ENCODE data around the gene GLE1.

Gene GLE1

DNA sequence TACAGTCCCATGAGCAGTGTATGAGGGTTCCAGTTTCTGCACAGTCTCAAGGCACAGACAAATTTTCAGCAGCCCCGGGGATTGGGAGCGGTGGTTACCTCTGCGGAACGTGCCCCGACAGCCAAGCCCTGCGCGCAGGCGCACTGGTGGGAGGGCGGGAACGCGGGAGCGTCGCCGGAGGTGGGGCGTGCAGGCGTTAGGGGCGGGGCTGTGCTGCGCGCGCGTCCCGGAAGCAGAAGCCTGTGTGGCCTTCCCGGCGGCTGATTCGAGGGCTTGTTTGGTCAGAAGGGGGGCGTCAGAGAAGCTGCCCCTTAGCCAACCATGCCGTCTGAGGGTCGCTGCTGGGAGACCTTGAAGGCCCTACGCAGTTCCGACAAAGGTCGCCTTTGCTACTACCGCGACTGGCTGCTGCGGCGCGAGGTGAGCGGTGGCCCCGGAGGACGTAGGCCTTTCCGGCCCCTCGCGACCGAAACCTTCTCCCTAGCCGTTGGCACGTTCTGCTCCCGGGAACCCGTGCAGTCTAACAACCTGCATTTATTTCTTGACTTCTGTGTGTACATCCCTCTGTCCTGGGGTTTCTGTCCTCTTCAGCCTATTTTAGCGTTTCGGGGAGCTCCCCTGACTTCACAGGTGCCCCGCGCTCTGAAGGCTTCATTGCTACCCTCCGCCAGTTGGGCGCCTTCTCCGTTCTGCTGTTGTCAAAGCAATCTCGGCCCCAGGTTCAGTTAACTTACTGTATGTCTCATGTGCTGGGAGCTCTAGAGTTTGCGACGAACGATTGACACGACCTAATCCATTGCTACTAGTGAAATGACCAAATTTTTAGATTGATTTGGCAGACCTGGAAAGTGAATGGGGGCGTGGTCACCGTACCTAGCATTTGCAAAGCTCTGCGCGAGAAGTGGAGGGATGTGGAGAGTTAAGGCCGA, at the start of gene GLE1 (continued):
- TF ChIP-seq, protein P1, sequence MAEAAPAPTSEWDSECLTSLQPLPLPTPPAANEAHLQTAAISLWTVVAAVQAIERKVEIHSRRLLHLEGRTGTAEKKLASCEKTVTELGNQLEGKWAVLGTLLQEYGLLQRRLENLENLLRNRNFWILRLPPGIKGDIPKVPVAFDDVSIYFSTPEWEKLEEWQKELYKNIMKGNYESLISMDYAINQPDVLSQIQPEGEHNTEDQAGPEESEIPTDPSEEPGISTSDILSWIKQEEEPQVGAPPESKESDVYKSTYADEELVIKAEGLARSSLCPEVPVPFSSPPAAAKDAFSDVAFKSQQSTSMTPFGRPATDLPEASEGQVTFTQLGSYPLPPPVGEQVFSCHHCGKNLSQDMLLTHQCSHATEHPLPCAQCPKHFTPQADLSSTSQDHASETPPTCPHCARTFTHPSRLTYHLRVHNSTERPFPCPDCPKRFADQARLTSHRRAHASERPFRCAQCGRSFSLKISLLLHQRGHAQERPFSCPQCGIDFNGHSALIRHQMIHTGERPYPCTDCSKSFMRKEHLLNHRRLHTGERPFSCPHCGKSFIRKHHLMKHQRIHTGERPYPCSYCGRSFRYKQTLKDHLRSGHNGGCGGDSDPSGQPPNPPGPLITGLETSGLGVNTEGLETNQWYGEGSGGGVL (tag by site-specific recombination; IDR thresholded peaks at IDR 0.05), result no peak
- TF ChIP-seq WT1 (tag by site-specific recombination; IDR thresholded peaks at IDR 0.05), result 0 out of 2 replicates have a peak, but pooled peaks have one; percentile 16
- TF ChIP-seq ZNF155 (tag by site-specific recombination; IDR thresholded peaks at IDR 0.05), result no peak
- TF ChIP-seq ZNF121 (tag by site-specific recombination; IDR thresholded peaks at IDR 0.05), result no peak
- TF ChIP-seq ZNF677 (tag by site-specific recombination; IDR thresholded peaks at IDR 0.05), result no peak
- TF ChIP-seq, protein P2, sequence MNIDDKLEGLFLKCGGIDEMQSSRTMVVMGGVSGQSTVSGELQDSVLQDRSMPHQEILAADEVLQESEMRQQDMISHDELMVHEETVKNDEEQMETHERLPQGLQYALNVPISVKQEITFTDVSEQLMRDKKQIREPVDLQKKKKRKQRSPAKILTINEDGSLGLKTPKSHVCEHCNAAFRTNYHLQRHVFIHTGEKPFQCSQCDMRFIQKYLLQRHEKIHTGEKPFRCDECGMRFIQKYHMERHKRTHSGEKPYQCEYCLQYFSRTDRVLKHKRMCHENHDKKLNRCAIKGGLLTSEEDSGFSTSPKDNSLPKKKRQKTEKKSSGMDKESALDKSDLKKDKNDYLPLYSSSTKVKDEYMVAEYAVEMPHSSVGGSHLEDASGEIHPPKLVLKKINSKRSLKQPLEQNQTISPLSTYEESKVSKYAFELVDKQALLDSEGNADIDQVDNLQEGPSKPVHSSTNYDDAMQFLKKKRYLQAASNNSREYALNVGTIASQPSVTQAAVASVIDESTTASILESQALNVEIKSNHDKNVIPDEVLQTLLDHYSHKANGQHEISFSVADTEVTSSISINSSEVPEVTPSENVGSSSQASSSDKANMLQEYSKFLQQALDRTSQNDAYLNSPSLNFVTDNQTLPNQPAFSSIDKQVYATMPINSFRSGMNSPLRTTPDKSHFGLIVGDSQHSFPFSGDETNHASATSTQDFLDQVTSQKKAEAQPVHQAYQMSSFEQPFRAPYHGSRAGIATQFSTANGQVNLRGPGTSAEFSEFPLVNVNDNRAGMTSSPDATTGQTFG (tag by site-specific recombination; IDR thresholded peaks at IDR 0.05; ENCODE audit: borderline replicate concordance), result no peak
- TF ChIP-seq OVOL3 (tag by site-specific recombination; IDR thresholded peaks at IDR 0.05), result no peak
- no peak for TF ChIP-seq ZNF560 (tag by site-specific recombination; IDR thresholded peaks at IDR 0.05; ENCODE audit: borderline replicate concordance)
- no peak for TF ChIP-seq ZNF266 (tag by site-specific recombination; IDR thresholded peaks at IDR 0.05; ENCODE audit: low read depth)
- TF ChIP-seq ZNF423 (tag by site-specific recombination; IDR thresholded peaks at IDR 0.05), result no peak
- TF ChIP-seq, protein P3, sequence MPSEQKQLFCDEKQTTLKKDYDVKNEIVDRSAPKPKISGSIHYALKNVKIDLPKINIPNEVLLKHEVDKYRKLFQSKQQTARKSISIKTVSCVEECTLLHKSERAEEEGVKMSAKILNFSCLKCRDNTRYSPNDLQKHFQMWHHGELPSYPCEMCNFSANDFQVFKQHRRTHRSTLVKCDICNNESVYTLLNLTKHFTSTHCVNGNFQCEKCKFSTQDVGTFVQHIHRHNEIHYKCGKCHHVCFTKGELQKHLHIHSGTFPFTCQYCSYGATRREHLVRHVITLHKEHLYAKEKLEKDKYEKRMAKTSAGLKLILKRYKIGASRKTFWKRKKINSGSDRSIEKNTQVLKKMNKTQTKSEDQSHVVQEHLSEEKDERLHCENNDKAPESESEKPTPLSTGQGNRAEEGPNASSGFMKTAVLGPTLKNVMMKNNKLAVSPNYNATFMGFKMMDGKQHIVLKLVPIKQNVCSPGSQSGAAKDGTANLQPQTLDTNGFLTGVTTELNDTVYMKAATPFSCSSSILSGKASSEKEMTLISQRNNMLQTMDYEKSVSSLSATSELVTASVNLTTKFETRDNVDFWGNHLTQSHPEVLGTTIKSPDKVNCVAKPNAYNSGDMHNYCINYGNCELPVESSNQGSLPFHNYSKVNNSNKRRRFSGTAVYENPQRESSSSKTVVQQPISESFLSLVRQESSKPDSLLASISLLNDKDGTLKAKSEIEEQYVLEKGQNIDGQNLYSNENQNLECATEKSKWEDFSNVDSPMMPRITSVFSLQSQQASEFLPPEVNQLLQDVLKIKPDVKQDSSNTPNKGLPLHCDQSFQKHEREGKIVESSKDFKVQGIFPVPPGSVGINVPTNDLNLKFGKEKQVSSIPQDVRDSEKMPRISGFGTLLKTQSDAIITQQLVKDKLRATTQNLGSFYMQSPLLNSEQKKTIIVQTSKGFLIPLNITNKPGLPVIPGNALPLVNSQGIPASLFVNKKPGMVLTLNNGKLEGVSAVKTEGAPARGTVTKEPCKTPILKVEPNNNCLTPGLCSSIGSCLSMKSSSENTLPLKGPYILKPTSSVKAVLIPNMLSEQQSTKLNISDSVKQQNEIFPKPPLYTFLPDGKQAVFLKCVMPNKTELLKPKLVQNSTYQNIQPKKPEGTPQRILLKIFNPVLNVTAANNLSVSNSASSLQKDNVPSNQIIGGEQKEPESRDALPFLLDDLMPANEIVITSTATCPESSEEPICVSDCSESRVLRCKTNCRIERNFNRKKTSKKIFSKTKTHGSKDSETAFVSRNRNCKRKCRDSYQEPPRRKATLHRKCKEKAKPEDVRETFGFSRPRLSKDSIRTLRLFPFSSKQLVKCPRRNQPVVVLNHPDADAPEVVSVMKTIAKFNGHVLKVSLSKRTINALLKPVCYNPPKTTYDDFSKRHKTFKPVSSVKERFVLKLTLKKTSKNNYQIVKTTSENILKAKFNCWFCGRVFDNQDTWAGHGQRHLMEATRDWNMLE (tag by site-specific recombination; conservative IDR thresholded peaks at IDR 0.05; ENCODE audit: low read depth), result no peak
- TF ChIP-seq, protein P4, sequence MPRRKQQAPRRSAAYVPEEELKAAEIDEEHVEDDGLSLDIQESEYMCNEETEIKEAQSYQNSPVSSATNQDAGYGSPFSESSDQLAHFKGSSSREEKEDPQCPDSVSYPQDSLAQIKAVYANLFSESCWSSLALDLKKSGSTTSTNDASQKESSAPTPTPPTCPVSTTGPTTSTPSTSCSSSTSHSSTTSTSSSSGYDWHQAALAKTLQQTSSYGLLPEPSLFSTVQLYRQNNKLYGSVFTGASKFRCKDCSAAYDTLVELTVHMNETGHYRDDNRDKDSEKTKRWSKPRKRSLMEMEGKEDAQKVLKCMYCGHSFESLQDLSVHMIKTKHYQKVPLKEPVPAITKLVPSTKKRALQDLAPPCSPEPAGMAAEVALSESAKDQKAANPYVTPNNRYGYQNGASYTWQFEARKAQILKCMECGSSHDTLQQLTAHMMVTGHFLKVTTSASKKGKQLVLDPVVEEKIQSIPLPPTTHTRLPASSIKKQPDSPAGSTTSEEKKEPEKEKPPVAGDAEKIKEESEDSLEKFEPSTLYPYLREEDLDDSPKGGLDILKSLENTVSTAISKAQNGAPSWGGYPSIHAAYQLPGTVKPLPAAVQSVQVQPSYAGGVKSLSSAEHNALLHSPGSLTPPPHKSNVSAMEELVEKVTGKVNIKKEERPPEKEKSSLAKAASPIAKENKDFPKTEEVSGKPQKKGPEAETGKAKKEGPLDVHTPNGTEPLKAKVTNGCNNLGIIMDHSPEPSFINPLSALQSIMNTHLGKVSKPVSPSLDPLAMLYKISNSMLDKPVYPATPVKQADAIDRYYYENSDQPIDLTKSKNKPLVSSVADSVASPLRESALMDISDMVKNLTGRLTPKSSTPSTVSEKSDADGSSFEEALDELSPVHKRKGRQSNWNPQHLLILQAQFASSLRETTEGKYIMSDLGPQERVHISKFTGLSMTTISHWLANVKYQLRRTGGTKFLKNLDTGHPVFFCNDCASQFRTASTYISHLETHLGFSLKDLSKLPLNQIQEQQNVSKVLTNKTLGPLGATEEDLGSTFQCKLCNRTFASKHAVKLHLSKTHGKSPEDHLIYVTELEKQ (tag by site-specific recombination; IDR thresholded peaks at IDR 0.05; ENCODE audit: borderline replicate concordance), result no peak
- TF ChIP-seq, protein P5, sequence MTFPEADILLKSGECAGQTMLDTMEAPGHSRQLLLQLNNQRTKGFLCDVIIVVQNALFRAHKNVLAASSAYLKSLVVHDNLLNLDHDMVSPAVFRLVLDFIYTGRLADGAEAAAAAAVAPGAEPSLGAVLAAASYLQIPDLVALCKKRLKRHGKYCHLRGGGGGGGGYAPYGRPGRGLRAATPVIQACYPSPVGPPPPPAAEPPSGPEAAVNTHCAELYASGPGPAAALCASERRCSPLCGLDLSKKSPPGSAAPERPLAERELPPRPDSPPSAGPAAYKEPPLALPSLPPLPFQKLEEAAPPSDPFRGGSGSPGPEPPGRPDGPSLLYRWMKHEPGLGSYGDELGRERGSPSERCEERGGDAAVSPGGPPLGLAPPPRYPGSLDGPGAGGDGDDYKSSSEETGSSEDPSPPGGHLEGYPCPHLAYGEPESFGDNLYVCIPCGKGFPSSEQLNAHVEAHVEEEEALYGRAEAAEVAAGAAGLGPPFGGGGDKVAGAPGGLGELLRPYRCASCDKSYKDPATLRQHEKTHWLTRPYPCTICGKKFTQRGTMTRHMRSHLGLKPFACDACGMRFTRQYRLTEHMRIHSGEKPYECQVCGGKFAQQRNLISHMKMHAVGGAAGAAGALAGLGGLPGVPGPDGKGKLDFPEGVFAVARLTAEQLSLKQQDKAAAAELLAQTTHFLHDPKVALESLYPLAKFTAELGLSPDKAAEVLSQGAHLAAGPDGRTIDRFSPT (tag by site-specific recombination; IDR thresholded peaks at IDR 0.05), result no peak
- TF ChIP-seq ZNF174 (tag by site-specific recombination; IDR thresholded peaks at IDR 0.05), result no peak
- TF ChIP-seq, protein P6, sequence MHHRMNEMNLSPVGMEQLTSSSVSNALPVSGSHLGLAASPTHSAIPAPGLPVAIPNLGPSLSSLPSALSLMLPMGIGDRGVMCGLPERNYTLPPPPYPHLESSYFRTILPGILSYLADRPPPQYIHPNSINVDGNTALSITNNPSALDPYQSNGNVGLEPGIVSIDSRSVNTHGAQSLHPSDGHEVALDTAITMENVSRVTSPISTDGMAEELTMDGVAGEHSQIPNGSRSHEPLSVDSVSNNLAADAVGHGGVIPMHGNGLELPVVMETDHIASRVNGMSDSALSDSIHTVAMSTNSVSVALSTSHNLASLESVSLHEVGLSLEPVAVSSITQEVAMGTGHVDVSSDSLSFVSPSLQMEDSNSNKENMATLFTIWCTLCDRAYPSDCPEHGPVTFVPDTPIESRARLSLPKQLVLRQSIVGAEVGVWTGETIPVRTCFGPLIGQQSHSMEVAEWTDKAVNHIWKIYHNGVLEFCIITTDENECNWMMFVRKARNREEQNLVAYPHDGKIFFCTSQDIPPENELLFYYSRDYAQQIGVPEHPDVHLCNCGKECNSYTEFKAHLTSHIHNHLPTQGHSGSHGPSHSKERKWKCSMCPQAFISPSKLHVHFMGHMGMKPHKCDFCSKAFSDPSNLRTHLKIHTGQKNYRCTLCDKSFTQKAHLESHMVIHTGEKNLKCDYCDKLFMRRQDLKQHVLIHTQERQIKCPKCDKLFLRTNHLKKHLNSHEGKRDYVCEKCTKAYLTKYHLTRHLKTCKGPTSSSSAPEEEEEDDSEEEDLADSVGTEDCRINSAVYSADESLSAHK (tag by site-specific recombination; IDR thresholded peaks at IDR 0.05), result no peak
- no peak for TF ChIP-seq ZNF514 (tag by site-specific recombination; IDR thresholded peaks at IDR 0.05)
- TF ChIP-seq, protein P7, sequence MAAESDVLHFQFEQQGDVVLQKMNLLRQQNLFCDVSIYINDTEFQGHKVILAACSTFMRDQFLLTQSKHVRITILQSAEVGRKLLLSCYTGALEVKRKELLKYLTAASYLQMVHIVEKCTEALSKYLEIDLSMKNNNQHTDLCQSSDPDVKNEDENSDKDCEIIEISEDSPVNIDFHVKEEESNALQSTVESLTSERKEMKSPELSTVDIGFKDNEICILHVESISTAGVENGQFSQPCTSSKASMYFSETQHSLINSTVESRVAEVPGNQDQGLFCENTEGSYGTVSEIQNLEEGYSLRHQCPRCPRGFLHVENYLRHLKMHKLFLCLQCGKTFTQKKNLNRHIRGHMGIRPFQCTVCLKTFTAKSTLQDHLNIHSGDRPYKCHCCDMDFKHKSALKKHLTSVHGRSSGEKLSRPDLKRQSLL (tag by site-specific recombination; IDR thresholded peaks at IDR 0.05), result no peak
- no peak for TF ChIP-seq ZNF202 (tag by site-specific recombination; IDR thresholded peaks at IDR 0.05; ENCODE audit: borderline replicate concordance)

Measured in HEK293 (cell line).